ENCODE data around the gene SDR42E1.
"Not testable (repeated sequence)": the region's sequence is repeated elsewhere in the genome, so short reads cannot be mapped to it uniquely, and the experiment has no call there.

The SDR42E1 gene

GRCh38 chr16:81992859-81993258 lies 18.4 kb downstream of the SDR42E1 start:
- TF ChIP-seq CTCF (conservative IDR thresholded peaks at IDR 0.05) (no peak), ZFX (IDR thresholded peaks at IDR 0.05) (no peak)
- H3K27ac ChIP-seq: no peak overlapping the region

- no peak overlapping the region for H3K27ac ChIP-seq
- TF ChIP-seq CTCF (conservative IDR thresholded peaks at IDR 0.05): no peak
These were observed 23.6 kb downstream of the SDR42E1 start for GRCh38 chr16:81987706-81988105.

GRCh38 chr16:81987121-81987520 lies 24.1 kb downstream of the SDR42E1 start:
- TF ChIP-seq ZFX (IDR thresholded peaks at IDR 0.05) (no peak), CTCF (conservative IDR thresholded peaks at IDR 0.05) (no peak)
- H3K27ac ChIP-seq: no peak overlapping the region

GRCh38 chr16:81977335-81977942 lies 33.8 kb downstream of the SDR42E1 start:
- not testable (repeated sequence) for H3K27ac ChIP-seq

- H3K27ac ChIP-seq: no peak overlapping the region
- TF ChIP-seq ZFX (IDR thresholded peaks at IDR 0.05): no peak
- no peak for TF ChIP-seq CTCF (conservative IDR thresholded peaks at IDR 0.05)
These were observed 35.6 kb downstream of the SDR42E1 start for GRCh38 chr16:81975637-81976036.

GRCh38 chr16:81973737-81974136 lies 37.5 kb downstream of the SDR42E1 start:
- no peak for TF ChIP-seq ZFX (IDR thresholded peaks at IDR 0.05)
- TF ChIP-seq CTCF (conservative IDR thresholded peaks at IDR 0.05): no peak
- no peak overlapping the region for H3K27ac ChIP-seq

- H3K27ac ChIP-seq: no peak overlapping the region
- TF ChIP-seq CTCF (conservative IDR thresholded peaks at IDR 0.05) (no peak), ZFX (IDR thresholded peaks at IDR 0.05) (no peak)
These were observed 39.4 kb downstream of the SDR42E1 start for GRCh38 chr16:81971853-81972252.

GRCh38 chr16:81967358-81967757 lies 43.9 kb downstream of the SDR42E1 start:
- H3K27ac ChIP-seq: no peak overlapping the region
- no peak for TF ChIP-seq CTCF (conservative IDR thresholded peaks at IDR 0.05)
- no peak for TF ChIP-seq ZFX (IDR thresholded peaks at IDR 0.05)
